ENCODE measurements around the gene FNDC3A. TPM values are rescaled to one million over a fixed set of nuclear protein-coding genes. Genes with fewer than 3 reads are reported as not detected.

Gene FNDC3A
- total and polyA plus RNA-seq, 4 donors = 25.2 to 89.5 (median 32.1) TPM

DNA sequence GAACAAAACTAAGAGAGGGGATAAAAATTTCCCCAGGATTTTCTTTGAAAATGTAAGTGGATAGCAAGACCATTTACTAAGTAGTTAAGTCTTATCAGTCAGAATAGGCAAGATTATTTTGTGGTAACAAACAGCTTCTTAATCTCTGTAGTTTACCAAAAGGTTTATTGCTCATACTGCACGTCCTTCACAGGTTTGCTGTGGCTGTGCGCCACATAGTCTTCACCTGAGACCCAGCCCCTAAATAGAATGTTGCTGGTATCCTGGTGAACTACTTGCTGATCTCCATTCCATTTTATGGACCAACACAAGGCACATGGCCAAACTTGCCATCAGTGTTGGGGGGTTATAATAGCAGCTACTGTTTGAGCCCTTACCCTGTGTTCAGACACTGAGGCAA, 44.6 kb downstream of the FNDC3A start:
- no peak overlapping the region for H3K4me3 ChIP-seq (ENCODE audit: low read depth in 1 of 3, low read length in 3 of 3)
- no peak for TF ChIP-seq FOXA1 (IDR thresholded peaks at IDR 0.05)
- no peak for TF ChIP-seq RXRA (IDR thresholded peaks at IDR 0.05)
- TF ChIP-seq RAD21 (IDR thresholded peaks at IDR 0.05) = no peak
- TF ChIP-seq, protein P1, sequence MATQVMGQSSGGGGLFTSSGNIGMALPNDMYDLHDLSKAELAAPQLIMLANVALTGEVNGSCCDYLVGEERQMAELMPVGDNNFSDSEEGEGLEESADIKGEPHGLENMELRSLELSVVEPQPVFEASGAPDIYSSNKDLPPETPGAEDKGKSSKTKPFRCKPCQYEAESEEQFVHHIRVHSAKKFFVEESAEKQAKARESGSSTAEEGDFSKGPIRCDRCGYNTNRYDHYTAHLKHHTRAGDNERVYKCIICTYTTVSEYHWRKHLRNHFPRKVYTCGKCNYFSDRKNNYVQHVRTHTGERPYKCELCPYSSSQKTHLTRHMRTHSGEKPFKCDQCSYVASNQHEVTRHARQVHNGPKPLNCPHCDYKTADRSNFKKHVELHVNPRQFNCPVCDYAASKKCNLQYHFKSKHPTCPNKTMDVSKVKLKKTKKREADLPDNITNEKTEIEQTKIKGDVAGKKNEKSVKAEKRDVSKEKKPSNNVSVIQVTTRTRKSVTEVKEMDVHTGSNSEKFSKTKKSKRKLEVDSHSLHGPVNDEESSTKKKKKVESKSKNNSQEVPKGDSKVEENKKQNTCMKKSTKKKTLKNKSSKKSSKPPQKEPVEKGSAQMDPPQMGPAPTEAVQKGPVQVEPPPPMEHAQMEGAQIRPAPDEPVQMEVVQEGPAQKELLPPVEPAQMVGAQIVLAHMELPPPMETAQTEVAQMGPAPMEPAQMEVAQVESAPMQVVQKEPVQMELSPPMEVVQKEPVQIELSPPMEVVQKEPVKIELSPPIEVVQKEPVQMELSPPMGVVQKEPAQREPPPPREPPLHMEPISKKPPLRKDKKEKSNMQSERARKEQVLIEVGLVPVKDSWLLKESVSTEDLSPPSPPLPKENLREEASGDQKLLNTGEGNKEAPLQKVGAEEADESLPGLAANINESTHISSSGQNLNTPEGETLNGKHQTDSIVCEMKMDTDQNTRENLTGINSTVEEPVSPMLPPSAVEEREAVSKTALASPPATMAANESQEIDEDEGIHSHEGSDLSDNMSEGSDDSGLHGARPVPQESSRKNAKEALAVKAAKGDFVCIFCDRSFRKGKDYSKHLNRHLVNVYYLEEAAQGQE (IDR thresholded peaks at IDR 0.05) = no peak
- TF ChIP-seq, protein P2, sequence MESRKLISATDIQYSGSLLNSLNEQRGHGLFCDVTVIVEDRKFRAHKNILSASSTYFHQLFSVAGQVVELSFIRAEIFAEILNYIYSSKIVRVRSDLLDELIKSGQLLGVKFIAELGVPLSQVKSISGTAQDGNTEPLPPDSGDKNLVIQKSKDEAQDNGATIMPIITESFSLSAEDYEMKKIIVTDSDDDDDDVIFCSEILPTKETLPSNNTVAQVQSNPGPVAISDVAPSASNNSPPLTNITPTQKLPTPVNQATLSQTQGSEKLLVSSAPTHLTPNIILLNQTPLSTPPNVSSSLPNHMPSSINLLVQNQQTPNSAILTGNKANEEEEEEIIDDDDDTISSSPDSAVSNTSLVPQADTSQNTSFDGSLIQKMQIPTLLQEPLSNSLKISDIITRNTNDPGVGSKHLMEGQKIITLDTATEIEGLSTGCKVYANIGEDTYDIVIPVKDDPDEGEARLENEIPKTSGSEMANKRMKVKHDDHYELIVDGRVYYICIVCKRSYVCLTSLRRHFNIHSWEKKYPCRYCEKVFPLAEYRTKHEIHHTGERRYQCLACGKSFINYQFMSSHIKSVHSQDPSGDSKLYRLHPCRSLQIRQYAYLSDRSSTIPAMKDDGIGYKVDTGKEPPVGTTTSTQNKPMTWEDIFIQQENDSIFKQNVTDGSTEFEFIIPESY (IDR thresholded peaks at IDR 0.05) = no peak
- no peak for TF ChIP-seq TAF1 (conservative IDR thresholded peaks at IDR 0.05)
- TF ChIP-seq NR2F2 (IDR thresholded peaks at IDR 0.05) = no peak
- no peak for TF ChIP-seq GABPA (IDR thresholded peaks at IDR 0.05 in 1 of 2, conservative IDR thresholded peaks at IDR 0.05 in 1 of 2)
- TF ChIP-seq HNF4G (IDR thresholded peaks at IDR 0.05) = no peak
- no peak for TF ChIP-seq SP1 (IDR thresholded peaks at IDR 0.05)
- no peak for TF ChIP-seq YY1 (IDR thresholded peaks at IDR 0.05)
- TF ChIP-seq EGR1 (IDR thresholded peaks at IDR 0.05; ENCODE audit: low read depth in 2 of 2) = no peak
- TF ChIP-seq, protein P3, sequence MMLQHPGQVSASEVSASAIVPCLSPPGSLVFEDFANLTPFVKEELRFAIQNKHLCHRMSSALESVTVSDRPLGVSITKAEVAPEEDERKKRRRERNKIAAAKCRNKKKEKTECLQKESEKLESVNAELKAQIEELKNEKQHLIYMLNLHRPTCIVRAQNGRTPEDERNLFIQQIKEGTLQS (IDR thresholded peaks at IDR 0.05) = no peak
- H3K9ac ChIP-seq (ENCODE audit: low read depth in 1 of 2, low read length in 2 of 2) = no peak overlapping the region
- 94% methylated on average over 2 of the region's 2 CpGs for WGBS
- no peaks in the 10 kb centered on the region for H3K36me3 ChIP-seq (ENCODE audit: control insufficient read depth in 4 of 4, insufficient read depth in 3 of 4, low read depth in 1 of 4, low read length in 3 of 4)
- no peak for DNase-seq (ENCODE audit: low spot score)
- H3K4me1 ChIP-seq (ENCODE audit: control insufficient read depth in 4 of 4, insufficient read depth in 4 of 4, low read length in 3 of 4) = no peaks in the 10 kb centered on the region
- H3K27me3 ChIP-seq (ENCODE audit: control insufficient read depth in 4 of 4, insufficient read depth in 4 of 4, low read length in 3 of 4) = no peaks in the 10 kb centered on the region
- H3K9me3 ChIP-seq (ENCODE audit: control insufficient read depth in 4 of 4, low read length in 3 of 4) = no peaks in the 10 kb centered on the region
- H3K27ac ChIP-seq (ENCODE audit: low read depth in 1 of 2, low read length in 2 of 2) = no peak overlapping the region

DNA sequence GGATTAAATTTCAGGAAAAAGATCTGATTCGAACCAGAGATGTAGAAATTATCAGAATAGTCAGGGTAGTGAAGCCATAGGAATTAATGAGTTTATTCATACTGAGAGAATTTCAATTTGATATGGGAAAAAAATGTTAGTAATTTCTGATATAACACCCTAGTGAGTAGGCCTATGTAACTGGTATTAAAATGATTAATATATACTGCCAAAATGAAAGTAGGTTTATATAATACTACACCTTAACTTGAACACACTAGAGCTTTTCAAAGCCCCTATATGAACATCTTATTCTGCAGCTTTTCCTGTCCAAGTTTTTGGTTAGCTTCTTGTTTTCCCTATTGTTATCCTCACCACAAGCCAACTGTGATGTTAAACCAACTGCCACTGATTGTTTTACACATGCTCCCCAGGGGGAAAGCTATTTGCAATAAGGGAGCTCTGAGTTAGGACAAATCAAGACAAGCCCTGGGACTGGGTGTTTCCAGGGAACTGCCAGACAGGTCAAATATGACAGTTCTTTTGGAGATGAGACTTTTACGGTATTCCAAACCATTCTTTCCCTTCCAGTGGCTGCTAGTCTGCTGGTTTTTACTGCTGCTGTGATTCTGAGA, 45.3 kb downstream of the FNDC3A start:
- WGBS = 93% methylated on average over 2 of the region's 2 CpGs
- DNase-seq (ENCODE audit: low spot score) = no peak
- no peak overlapping the region for H3K4me3 ChIP-seq (ENCODE audit: low read depth in 1 of 3, low read length in 3 of 3)
- H3K4me1 ChIP-seq (ENCODE audit: control insufficient read depth in 4 of 4, insufficient read depth in 4 of 4, low read length in 3 of 4) = no peaks in the 10 kb centered on the region
- no peaks in the 10 kb centered on the region for H3K27me3 ChIP-seq (ENCODE audit: control insufficient read depth in 4 of 4, insufficient read depth in 4 of 4, low read length in 3 of 4)
- TF ChIP-seq GABPA (IDR thresholded peaks at IDR 0.05 in 1 of 2, conservative IDR thresholded peaks at IDR 0.05 in 1 of 2) = no peak
- no peak for TF ChIP-seq RAD21 (IDR thresholded peaks at IDR 0.05)
- TF ChIP-seq, protein P1 (IDR thresholded peaks at IDR 0.05) = no peak
- TF ChIP-seq, protein P4, sequence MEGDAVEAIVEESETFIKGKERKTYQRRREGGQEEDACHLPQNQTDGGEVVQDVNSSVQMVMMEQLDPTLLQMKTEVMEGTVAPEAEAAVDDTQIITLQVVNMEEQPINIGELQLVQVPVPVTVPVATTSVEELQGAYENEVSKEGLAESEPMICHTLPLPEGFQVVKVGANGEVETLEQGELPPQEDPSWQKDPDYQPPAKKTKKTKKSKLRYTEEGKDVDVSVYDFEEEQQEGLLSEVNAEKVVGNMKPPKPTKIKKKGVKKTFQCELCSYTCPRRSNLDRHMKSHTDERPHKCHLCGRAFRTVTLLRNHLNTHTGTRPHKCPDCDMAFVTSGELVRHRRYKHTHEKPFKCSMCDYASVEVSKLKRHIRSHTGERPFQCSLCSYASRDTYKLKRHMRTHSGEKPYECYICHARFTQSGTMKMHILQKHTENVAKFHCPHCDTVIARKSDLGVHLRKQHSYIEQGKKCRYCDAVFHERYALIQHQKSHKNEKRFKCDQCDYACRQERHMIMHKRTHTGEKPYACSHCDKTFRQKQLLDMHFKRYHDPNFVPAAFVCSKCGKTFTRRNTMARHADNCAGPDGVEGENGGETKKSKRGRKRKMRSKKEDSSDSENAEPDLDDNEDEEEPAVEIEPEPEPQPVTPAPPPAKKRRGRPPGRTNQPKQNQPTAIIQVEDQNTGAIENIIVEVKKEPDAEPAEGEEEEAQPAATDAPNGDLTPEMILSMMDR (IDR thresholded peaks at IDR 0.05; ENCODE audit: low read depth, low read length, missing input control) = no peak
- no peak for TF ChIP-seq HNF4A (conservative IDR thresholded peaks at IDR 0.05)
- TF ChIP-seq, protein P3 (IDR thresholded peaks at IDR 0.05) = no peak
- TF ChIP-seq RXRA (IDR thresholded peaks at IDR 0.05) = no peak
- TF ChIP-seq JUND (IDR thresholded peaks at IDR 0.05) = no peak
- TF ChIP-seq YY1 (IDR thresholded peaks at IDR 0.05) = no peak
- TF ChIP-seq FOXA2 (IDR thresholded peaks at IDR 0.05) = no peak
- TF ChIP-seq NR2F2 (IDR thresholded peaks at IDR 0.05) = no peak
- no peak for TF ChIP-seq TAF1 (conservative IDR thresholded peaks at IDR 0.05)
- TF ChIP-seq EGR1 (IDR thresholded peaks at IDR 0.05; ENCODE audit: low read depth in 2 of 2) = no peak
- no peak for TF ChIP-seq HNF4G (IDR thresholded peaks at IDR 0.05)
- TF ChIP-seq, protein P2 (IDR thresholded peaks at IDR 0.05) = no peak
- H3K9ac ChIP-seq (ENCODE audit: low read depth in 1 of 2, low read length in 2 of 2) = no peak overlapping the region
- H3K36me3 ChIP-seq (ENCODE audit: control insufficient read depth in 4 of 4, insufficient read depth in 3 of 4, low read depth in 1 of 4, low read length in 3 of 4) = no peaks in the 10 kb centered on the region
- no peak overlapping the region for H3K27ac ChIP-seq (ENCODE audit: low read depth in 1 of 2, low read length in 2 of 2)
- no peaks in the 10 kb centered on the region for H3K9me3 ChIP-seq (ENCODE audit: control insufficient read depth in 4 of 4, low read length in 3 of 4)
